Embryonic facial prominence (tissue), 1 donor: Measurements from ENCODE around the gene ERMP1.
"Not testable (repeated sequence)": the region's sequence is repeated elsewhere in the genome, so short reads cannot be mapped to it uniquely, and the experiment has no call there.

Experiments used
- DNase-seq: peaks from one replicate; pipeline ENCODE4 v3.0.0-alpha.2; 2016; ENCODE audit errors: extremely low spot score

The ERMP1 gene

DNA sequence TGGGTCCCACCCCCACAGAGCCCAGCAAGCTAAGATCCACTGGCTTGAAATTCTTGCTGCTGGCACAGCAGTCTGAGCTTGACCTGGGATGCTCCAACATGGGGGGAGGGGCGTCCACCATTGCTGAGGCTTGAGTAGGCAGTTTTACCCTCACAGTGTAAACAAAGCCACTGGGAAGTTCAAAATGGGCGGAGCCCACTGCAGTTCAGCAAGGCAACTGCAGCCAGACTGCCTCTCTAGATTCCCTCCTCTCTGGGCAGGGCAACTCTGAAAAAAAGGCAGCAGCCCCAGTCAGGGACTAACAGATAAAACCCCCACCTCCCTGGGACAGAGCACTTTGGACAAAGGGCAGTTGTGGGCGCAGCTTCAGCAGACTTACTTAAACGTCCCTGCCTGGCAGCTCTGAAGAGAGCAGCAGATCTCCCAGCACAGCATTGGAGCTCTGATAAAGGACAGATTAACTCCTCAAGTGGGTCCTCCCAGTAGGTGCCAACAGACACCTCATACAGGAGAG is 53.2 kb downstream of the ERMP1 start:
- DNase-seq = not testable (repeated sequence)

DNA sequence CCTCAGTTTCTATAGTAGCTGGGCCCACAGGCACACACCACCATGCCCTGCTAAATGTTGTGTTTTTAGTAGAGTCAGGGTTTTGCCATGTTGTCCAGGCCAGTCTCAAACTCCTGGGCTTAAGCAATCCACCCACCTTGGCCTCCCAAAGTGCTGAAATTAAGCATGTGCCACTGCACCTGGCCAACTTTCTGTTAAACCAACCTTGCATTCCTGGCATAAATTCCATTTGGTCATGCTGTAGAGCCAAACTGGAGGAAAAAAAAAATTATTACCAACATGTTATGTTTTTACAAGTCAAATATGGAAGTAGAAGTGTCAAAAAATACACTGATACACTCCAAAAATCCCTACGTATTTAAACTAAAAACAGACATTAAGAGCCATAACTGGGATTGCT is 54.1 kb downstream of the ERMP1 start:
- no peak for DNase-seq

DNA sequence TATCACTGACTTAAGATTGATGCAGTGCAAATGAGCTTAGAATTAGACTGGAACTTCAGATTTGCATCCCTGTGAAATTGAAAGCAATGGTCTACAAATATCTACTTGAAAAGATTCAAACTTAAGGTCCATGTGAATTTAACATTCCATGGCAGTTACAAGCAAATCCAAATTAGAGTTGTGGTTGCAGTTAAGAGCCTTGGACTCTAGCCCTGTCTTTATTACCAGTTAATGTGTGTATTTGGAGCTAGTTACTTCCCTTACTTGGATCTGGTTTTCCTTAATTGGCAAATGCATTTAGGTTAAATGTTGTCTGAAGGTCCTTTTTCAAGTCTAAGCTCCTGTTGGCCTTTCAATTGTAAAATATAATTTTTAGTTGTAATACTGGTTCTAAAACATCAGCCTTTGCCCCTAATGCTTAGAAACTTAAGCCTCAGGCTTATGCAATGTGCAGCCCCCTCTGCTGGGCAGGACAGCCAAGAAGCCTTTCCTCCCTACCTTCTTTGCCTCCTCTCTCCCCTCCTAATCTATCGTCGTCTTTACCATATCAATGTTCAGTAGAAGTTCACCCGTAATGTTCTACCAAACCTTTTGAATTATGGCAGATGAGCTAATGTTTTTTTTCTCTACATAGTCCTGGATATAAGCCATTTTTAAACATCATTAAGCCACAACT is 59.5 kb downstream of the ERMP1 start:
- no peak for DNase-seq

DNA sequence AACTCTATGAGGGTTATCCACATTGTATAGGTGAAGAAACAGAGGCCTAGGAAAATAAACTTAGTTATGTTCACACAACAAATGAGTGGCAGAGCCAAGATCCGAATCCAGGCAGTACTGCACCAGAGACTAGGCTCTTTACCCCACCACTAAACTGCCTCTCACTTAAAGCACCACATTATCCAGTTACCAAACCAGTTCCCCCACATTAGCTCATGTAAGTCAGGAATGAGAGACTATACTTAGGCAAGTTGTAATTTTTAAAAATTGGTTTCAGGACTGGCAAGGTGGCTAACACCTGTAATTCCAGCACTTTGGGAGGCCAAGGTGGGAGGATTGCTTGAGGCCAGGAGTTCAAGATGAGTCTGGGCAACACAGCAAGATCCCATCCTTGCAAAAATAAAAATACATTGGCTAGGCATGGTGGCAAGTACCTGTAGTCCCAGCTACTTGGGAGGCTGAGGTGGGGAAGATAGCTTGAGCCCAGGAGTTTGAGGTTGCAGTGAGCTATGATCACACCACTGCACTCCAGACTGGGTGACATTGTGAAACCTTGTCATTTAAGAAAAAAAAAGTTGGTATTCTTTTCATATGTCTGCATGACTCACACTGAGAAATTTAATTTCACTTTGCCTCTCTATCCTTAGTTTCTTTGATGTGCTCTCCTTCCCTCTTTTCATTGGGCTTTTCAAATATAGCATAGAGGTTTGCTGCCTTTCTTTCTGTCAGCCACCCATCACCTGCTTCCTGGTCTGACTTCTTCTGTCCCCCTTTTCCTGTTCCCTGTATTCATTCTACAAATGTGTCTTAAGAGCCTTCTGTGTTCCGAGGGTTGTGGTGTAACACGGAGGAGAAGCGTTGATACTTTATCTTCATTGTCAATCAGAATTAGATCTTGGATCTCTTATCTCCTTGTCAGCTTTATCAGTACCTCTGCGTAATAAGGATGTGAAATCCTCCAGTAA is 64.7 kb downstream of the ERMP1 start:
- DNase-seq = no peak

DNA sequence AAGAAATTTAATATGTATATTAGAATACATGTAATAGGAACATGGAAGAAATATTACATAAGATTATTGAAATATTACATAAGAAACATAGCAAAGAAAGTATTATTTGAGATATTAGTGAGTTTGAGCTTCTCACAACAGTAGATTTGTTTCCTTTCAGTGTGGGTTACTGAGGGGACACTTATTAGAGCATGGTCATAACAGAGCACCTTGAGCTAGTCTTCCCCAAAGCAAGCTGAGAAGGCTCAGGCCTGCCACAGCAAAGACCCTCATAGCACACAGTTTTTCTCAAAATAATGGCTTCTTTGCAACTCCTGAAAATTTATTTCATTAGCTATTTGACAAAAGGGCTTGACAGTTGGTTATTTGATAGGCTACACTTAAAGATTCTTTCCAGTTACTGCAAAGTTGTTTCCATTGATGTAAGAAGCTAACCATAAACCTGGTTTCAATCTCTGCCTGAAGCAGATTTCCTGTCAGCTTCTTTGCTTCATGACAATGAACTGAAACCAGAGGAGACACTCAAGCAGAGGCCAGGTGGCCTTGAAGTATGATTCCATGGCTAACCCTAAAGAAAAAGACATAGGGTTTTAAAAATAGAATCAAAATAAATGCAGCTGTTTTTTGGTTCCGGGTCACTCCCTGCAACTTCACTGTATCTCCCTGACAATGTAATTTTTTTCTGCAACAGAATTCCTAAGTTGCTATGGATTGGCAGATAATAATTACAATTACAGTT is 68.6 kb downstream of the ERMP1 start:
- DNase-seq = no peak

DNA sequence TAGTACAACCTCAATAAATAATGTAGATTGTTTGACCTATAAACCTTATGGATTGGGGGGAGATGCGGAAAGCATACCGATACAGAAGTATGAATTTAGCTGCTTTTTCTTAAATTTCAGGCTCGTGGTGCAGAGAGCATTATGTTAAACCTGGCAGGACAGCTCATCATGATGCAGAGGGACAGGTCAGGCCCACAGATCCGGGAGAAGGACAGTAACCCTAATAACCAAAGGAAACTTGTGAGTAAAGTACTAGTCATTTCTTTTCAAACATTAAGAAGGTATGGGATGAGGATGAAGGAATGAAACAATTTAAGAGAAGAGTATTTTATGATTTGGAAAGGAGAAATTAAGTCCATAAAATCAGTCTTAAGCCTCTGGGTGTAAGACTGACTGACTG is 70.5 kb downstream of the ERMP1 start:
- DNase-seq = no peak

DNA sequence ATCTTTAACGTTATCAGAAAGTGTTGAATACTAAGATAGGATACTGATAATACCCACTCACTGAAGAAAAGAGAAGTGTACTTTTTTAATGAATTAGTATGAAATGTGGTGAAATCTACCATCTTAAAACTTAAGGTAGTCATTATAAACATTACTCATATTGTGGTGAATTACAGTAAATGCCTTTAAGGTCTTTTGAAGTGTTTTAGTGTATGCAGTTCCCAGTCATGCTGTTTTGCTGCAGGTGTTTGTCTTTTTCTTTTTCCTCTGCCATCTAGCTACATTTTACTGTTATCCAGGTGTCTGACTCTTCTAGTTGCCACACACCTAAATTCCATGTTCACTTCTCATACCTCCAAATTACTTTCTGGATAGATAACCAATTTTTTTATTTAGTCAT is 72.6 kb downstream of the ERMP1 start:
- DNase-seq = no peak

DNA sequence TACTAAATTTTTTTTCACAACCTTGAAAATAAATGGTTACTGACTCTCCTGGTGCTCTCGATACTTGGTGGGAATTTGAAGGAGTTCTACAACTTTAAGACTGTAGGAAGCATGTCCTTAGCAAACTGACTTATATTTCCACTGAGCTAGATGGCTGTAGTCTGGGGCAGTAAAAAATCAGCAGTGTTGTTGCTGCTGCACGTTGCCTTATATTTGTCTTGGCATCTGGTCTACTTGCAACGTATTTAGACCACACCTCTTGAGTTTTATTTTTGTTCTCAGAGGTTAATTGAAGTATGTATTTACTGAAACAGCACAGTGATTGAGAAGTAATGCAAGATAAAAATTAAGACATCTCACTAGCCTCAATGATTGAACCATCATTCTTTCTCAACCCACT is 76.3 kb downstream of the ERMP1 start:
- no peak for DNase-seq

DNA sequence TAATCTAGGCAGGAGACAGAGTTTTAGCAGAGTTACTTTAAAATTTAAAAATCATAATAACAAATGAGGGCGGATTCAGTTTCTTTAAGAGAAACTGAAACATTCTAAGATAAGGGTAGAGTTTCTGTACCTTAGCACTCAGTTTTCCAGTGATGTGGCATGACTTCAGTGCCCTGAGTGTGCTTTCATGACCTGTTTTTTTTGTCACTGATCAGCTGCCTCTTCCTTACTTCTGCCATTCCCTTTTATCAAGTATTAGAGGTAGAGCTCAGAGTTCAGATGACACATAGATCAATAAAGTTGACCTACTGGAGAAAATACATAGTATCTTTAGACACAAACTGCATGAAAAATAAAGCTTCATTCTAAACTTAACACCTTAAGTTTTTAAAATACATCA is 82.3 kb downstream of the ERMP1 start:
- DNase-seq = no peak

DNA sequence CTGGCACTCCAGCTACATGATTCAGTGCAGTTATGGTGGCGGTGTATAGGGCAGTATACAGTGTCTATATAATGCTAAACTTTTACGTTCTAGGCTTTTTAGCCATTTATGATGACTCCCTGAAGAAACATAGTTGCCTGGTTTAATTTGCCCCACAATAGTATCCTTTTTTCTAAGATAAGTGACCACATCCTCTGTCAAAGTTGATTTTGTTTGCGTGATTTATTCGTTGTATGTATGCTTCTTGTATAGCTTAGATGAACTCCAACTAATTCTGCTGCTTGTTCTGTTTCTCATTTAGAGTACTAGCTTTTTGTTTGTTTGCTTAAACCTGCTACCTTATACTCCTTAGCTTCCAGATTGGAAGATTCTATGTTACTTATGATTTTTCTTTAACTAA is 83.6 kb downstream of the ERMP1 start:
- no peak for DNase-seq

DNA sequence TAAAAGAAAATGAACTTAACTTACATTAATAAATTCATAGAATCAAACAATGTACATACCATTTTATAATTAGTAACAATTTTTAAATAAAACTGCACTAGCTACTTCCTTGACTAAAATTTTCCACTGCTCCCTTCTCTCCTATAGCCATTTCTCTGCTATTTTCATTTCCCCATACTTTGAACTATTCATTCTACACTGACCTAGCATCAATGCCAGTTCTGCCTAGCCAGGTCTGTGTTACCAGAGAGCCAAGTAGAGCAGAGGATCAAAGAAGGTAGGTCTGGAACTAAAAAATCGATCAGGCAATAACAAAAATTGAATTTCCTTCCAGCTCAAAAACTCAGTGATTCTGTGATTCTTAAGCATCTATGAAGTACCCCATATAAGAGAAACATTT is 84.5 kb downstream of the ERMP1 start:
- DNase-seq = no peak

DNA sequence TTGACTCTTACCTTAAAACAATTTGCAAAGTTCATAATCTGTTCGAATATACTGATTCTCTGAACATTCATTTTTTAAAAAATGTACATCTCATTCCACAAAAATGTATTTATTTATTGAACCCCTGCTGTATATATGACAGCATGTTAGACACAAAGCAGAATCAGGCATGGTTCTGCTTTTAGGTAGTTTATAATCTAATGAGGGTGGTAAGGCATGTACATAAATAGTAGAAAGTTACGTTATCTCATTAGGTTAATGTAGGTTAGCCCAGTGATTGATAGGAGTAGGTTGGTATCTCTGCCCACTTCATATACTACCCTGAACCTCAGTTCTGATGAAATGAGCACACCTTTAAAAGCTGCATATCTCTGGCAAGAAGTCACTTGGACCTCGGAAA is 89.8 kb downstream of the ERMP1 start:
- no peak for DNase-seq

DNA sequence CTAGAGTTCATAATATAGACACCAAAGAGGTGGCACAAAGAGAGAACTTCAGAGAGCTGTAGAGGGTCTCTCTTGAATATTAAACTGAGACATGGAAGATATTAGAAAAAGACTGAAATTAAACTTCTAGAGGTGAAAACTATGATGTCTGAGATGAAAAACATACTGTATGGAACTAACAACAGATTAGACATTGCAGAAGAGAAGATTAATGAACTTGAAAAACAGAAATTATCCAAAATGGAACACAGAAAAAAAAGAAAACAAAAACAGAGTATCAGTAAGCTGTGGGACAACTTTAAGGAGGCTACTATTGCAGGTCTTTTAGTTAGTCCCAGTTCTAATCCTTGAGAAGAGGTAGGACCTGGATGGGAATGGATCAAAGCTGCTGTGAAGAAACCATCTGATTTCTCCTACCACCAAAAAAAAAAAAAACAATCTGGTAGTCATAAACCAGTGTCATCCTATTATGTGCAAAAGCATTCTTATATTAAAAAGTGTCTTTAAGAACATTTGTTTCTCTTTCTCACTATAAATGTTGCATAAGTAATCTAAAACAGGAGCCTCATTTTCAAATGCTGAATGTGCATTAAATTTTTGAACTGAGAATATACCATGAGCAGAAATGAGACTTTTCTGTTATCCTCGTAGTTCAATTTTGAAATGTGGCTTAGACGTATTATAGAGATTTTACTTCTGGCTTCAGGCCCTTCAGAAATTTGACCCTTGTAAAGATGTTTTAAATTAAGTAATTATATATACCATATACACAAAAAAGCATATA is 96.2 kb downstream of the ERMP1 start:
- no peak for DNase-seq

DNA sequence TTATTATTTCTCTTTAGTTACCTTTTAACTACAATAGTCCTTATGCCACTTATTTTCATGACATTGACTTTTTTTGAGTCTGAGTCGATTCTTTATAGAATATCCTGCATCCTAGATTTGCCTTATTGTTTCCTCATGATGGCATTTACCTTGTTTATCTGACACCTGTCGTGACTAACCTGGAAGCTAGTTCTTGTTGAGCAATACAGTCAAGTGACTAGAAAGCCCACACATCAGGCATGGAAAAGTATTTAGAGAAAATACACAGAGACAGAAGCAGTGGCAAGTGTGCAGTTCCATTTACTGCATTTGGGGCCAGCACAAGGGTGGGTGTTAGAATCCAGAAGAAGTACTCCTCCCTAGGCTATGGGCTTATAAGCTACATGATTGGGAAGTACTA is 97.8 kb downstream of the ERMP1 start:
- DNase-seq = no peak
